ENCODE results near the gene MCTP1. TPM values are rescaled to one million over a fixed set of nuclear protein-coding genes. Genes with fewer than 3 reads are reported as not detected.

The MCTP1 gene
- total RNA-seq, 3 donors from 2014 or later: 22.8 to 57.8 (median 24.3) TPM

DNA sequence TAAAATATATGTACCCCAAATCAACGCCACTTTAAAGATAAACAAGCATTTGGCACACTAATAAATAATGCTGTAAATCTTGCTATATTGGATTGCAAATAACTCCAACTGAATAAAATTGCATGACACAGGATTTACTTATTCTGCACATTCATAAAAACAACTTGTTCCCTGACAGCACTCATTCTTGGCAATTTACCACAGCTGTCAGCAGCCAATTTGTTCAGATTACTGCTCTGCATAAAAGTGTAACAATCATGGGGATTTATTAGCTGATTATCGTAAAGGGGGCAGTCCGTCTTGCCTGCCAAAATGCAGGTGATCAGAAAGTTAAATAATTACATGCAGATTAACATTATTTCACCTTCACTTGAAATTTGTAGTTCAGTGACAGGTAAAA is 381.2 kb downstream of the MCTP1 start:
- no peak for DNase-seq (ENCODE audit: low spot score in 2 of 2)
- intact Hi-C loops (cut with DNase I; ENCODE audit: low total_unique reads): no loop called here
- H3K4me1 ChIP-seq: no peaks in the 10 kb centered on the region
- no peak overlapping the region for H3K4me3 ChIP-seq
- TF ChIP-seq CTCF (IDR thresholded peaks at IDR 0.05) (no peak), POLR2AphosphoS5 (IDR thresholded peaks at IDR 0.05) (no peak), POLR2A (IDR thresholded peaks at IDR 0.05) (no peak)
- no peaks in the 10 kb centered on the region for H3K27me3 ChIP-seq
- no peak overlapping the region for H3K27ac ChIP-seq
- H3K36me3 ChIP-seq: no peaks in the 10 kb centered on the region
- H3K9me3 ChIP-seq: no peaks in the 10 kb centered on the region

DNA sequence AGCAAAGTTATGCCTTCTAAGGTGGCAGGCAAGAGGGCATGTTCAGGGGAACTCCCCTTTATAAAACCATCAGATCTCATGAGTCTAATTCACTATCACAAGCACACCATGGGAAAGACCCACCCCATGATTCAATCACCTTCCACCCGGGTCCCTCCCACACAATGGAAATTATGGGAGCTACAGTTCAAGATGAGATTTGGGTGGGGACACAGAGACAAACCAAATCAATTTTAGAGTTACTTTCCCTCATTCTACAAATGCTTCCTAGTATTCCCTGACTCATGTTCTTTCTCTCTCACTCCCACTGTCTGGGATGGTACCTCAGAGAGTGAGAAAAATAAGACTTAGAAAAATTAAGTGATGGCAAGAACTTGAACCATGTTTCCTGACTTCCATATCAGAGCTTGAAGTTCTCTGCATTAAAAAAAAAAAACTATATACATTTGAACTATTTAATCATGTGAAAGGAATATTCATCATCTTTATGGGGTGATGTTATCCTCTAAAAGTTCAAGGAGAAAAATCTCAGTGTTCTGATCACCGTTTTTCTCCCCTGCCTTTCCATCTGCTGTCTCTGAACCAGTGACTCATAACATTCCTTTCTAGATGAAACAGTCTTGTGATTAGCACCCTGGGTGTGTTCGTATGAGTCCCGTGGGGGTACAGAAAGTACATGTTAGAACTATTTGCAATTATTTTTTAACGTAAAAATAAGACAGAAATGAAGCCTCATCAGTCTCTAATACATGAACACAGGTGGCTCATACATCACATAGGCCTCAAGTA is 383.5 kb downstream of the MCTP1 start:
- Histone ChIP-seq H3K27me3 (no peaks in the 10 kb centered on the region), H3K27ac (no peak overlapping the region), H3K4me1 (no peaks in the 10 kb centered on the region), H3K4me3 (no peak overlapping the region), H3K36me3 (no peaks in the 10 kb centered on the region), H3K9me3 (no peaks in the 10 kb centered on the region)
- no peak for DNase-seq (ENCODE audit: low spot score in 2 of 2)
- no peak for TF ChIP-seq POLR2AphosphoS5 (IDR thresholded peaks at IDR 0.05)
- TF ChIP-seq CTCF (IDR thresholded peaks at IDR 0.05): no peak
- TF ChIP-seq POLR2A (IDR thresholded peaks at IDR 0.05): no peak
- intact Hi-C loops (cut with DNase I; ENCODE audit: low total_unique reads): no loop called here

DNA sequence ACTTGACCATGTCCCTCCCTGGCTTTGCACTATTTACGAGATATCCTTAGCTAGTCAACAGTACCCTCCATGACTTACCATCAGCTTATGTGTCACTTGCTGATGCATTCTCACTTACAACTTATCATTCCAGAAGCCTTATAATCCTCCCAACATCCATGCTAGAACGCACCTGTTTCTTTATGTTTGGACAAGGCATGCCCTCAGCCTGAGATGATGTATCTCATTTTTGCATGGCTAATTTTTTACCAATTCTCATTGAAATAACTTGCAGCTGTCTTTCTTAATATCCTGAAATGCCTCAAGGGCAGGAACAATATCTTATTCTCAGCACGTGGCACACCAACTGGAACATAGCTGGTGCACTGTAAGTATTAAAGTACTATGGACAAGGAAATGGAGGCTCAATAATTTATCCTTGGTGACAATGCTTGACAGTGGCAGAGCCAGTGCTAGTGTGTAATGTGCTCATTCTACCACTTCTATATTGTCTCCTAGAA is 384.8 kb downstream of the MCTP1 start:
- Histone ChIP-seq H3K27ac (no peak overlapping the region), H3K36me3 (no peaks in the 10 kb centered on the region), H3K27me3 (no peaks in the 10 kb centered on the region), H3K9me3 (no peaks in the 10 kb centered on the region), H3K4me3 (no peak overlapping the region), H3K4me1 (no peaks in the 10 kb centered on the region)
- no peak for DNase-seq (ENCODE audit: low spot score in 2 of 2)
- TF ChIP-seq POLR2A (IDR thresholded peaks at IDR 0.05): no peak
- intact Hi-C loops (cut with DNase I; ENCODE audit: low total_unique reads): no loop called here

DNA sequence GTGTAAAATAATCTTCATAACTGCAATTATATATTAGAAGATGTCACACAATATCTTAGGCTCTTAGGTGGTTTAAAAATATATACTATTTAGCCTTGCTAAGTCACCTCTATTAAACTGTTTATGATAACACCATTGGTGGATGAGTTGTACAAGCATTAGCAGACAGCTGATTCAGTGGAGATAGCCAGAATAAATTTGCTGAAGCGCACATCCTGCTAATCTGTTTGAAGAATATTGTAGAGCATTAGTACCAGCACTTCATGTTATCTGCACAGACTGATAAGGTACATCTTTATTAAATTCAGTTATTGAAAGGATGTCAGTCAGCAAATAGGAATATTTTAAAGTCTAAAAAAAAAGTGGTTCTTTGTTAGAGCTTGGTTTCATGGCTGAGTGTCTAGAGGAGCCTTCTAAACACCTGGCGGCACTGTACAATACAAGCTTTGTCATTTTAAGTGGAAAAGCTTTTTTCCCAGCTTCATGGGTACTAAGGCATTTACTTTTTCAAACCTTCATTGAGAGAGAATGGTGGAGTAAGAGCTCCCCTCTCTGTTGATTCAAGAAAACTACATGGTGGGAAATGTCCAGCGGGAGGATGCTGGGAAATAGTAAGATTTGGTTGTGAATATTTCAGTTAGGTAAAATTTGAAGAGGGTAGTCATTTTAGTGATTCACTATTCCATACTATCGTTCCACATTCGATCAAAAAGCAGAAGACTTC is 391.3 kb downstream of the MCTP1 start:
- Histone ChIP-seq H3K27me3 (no peaks in the 10 kb centered on the region), H3K4me3 (no peak overlapping the region), H3K27ac (no peak overlapping the region), H3K9me3 (no peaks in the 10 kb centered on the region), H3K36me3 (no peaks in the 10 kb centered on the region), H3K4me1 (no peaks in the 10 kb centered on the region)
- intact Hi-C loops (cut with DNase I; ENCODE audit: low total_unique reads): no loop called here
- no peak for DNase-seq (ENCODE audit: low spot score in 2 of 2)
- TF ChIP-seq CTCF (IDR thresholded peaks at IDR 0.05) (no peak), POLR2A (IDR thresholded peaks at IDR 0.05) (no peak), POLR2AphosphoS5 (IDR thresholded peaks at IDR 0.05) (no peak)

- Histone ChIP-seq H3K4me1 (no peaks in the 10 kb centered on the region), H3K9me3 (no peaks in the 10 kb centered on the region), H3K36me3 (no peaks in the 10 kb centered on the region), H3K27ac (no peak overlapping the region), H3K4me3 (no peak overlapping the region), H3K27me3 (no peaks in the 10 kb centered on the region)
- intact Hi-C loops (cut with DNase I; ENCODE audit: low total_unique reads): no loop called here
- TF ChIP-seq CTCF (IDR thresholded peaks at IDR 0.05) (no peak), POLR2AphosphoS5 (IDR thresholded peaks at IDR 0.05) (no peak), POLR2A (IDR thresholded peaks at IDR 0.05) (no peak)
- DNase-seq (ENCODE audit: low spot score in 2 of 2): no peak
Measured at GRCh38 chr5:94891972-94892371, 392.9 kb downstream of the MCTP1 start.

Measured in breast epithelium (tissue), 4 donors.